ENCODE measurements around the gene TMX3.

TMX3 gene

GRCh38 chr18:68705119-68705518, 9.8 kb downstream of the TMX3 start:
- DNase-seq: no peak

- no peak for DNase-seq
Measured at GRCh38 chr18:68703326-68703725, 11.6 kb downstream of the TMX3 start.

GRCh38 chr18:68701353-68701752, 13.6 kb downstream of the TMX3 start:
- DNase-seq: no peak

- no peak for DNase-seq
Measured at GRCh38 chr18:68699043-68699442, 15.9 kb downstream of the TMX3 start.

GRCh38 chr18:68696937-68697336, 18.0 kb downstream of the TMX3 start:
- no peak for DNase-seq

GRCh38 chr18:68694316-68694715, 20.6 kb downstream of the TMX3 start:
- DNase-seq: no peak

GRCh38 chr18:68693091-68693815, 21.7 kb downstream of the TMX3 start:
- no peak for DNase-seq

- no peak for DNase-seq
Measured at GRCh38 chr18:68679528-68679927, 35.4 kb downstream of the TMX3 start.

GRCh38 chr18:68676913-68677312, 38.0 kb downstream of the TMX3 start:
- no peak for DNase-seq

- DNase-seq: no peak
Measured at GRCh38 chr18:68667121-68667520, 47.8 kb downstream of the TMX3 start.

- DNase-seq: no peak
Measured at GRCh38 chr18:68666381-68666780, 48.5 kb downstream of the TMX3 start.

- DNase-seq: no peak
Measured at GRCh38 chr18:68665628-68666027, 49.3 kb downstream of the TMX3 start.

GRCh38 chr18:68662754-68663153, 52.2 kb downstream of the TMX3 start:
- no peak for DNase-seq

- no peak for DNase-seq
Measured at GRCh38 chr18:68660354-68661183, 54.3 kb downstream of the TMX3 start.

- DNase-seq: no peak
Measured at GRCh38 chr18:68648191-68648590, 66.7 kb downstream of the TMX3 start.

GRCh38 chr18:68642003-68642402, 72.9 kb downstream of the TMX3 start:
- DNase-seq: no peak

- DNase-seq: no peak
Measured at GRCh38 chr18:68640861-68641260, 74.0 kb downstream of the TMX3 start.

GRCh38 chr18:68638613-68639012, 76.3 kb downstream of the TMX3 start:
- DNase-seq: no peak

GRCh38 chr18:68627812-68628211, 87.1 kb downstream of the TMX3 start:
- no peak for DNase-seq
